T1000 (cell line): Measurements from ENCODE around the gene NBPF3.
"Not testable (repeated sequence)": the region's sequence is repeated elsewhere in the genome, so short reads cannot be mapped to it uniquely, and the experiment has no call there.

Experiments
- DNase-seq: peaks from one replicate; lab custom pipeline; 2025; ENCODE audit warnings: mixed read lengths; lab: John Stamatoyannopoulos, UW

The NBPF3 gene, protein sequence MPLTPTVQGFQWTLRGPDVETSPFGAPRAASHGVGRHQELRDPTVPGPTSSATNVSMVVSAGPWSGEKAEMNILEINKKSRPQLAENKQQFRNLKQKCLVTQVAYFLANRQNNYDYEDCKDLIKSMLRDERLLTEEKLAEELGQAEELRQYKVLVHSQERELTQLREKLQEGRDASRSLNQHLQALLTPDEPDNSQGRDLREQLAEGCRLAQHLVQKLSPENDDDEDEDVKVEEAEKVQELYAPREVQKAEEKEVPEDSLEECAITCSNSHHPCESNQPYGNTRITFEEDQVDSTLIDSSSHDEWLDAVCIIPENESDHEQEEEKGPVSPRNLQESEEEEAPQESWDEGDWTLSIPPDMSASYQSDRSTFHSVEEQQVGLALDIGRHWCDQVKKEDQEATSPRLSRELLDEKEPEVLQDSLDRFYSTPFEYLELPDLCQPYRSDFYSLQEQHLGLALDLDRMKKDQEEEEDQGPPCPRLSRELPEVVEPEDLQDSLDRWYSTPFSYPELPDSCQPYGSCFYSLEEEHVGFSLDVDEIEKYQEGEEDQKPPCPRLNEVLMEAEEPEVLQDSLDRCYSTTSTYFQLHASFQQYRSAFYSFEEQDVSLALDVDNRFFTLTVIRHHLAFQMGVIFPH

DNA sequence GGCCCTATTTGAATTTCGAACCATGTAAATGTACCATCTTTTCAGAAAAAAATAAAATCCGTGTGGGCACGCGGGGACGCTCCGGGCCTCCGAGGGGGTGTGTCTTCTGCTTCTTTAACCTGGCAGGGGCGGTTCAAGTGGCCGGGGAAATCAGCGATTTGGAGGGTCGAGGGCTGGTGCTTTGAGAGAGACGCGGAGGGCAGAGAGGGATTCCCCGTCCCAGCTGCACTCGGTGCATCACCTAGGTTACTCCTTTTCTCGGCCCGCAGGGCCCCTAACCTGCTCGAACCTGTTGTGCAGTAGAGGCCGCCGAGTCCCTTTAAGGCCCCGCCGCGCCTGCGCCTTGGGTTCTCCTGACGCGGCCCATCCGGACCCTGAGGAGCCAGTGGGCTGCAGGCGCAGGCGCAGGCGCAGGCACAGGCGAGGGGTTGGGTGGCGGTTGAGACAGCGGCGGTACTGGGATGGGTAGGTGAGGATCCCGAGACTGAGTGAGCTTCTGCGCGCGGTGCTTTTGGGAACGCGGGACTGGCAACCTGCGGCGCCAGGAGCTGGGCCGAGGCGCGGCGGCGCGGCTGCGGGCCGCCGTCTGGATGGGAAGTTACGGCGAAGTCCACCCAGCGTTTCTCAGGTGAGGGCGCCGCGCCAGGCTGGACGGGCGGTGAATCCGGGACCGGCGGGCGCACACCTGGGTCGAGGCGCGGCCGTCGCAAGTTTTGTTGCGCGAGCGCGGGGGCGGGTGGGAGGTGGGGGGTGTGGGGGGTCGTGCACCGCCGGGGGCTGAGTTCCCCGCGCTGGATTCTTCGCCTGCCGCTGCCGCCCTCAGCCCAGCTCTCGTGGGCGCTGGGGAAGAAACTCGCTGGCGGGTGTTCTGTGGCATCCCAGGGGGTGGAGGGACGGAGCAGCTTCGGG lies at the start of gene NBPF3:
Gene NBPF3 (plus strand): TSS at position 417 of the 909 bp plus-strand sequence. CDS start 4,950 bp downstream, outside the sequence.
- DNase-seq = peak; percentile 73

DNA sequence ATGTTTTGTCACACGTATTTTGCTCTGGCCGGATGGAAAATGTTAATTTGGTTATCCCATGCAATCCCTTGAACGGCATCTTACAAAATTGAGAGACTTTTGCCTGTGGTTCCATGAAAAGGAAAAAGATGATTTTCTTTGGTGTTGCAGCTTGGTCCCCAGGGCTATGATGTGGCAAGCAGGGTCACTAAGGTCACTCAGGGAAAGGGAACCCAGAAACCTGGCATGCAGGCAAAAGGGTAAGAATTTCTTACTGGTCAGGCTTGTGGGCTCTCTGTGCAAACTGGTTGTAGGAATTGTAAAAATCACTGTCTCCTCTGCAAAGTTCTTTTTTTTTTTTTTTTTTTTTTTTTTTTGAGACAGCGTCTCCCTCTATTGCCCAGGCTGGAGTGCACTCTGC lies 48.4 kb upstream of the NBPF3 start:
- DNase-seq = no peak

DNA sequence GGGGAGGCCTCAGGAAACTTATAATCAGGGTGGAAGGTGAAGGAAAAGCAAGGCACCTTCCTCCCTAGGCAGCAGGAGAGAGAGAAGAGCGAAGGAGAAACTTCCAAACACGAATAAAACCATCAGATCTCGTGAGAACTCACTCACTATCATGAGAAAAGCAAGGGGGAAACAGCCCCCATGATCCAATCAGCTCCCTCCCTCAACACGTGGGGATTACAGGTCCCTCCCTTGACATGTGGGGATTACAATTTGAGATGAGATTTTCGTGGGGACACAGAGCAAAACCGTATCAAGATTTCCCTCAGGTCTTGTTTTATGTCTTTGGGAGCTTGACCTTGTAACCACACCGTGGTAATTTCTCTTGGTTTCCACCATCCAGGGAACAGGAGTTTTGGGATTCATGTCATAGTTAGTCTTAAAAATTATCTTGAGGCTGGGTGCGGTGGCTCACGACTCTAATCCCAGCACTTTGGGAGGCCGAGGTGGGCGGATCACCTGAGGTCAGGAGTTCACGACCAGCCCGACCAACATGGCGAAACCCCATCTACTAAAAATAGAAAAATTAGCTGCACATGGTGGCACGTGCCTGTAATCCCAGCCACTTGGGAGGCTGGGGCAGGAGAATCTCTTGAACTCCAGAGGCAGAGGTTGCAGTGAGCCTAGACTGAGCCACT lies 47.2 kb upstream of the NBPF3 start:
- no peak for DNase-seq

DNA sequence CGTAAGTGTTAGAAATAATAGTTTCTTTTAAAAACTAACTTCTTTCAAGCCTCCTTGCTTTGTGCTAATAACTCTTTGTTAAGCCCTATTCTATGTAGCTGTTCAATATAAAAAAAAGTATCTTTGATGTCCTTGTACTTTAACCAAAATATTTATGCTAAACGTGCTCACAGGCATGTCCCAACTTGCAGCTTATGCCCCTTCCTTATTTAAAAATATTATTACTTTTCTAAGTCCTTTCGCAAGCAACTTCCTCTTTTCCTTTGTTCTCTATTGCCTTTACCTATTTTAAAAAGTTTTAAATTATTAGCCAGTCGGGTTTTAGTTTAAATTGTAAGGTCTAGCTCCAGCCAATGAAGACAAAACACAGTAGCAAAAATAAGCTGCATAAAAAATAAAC lies 43.4 kb upstream of the NBPF3 start:
- no peak for DNase-seq

DNA sequence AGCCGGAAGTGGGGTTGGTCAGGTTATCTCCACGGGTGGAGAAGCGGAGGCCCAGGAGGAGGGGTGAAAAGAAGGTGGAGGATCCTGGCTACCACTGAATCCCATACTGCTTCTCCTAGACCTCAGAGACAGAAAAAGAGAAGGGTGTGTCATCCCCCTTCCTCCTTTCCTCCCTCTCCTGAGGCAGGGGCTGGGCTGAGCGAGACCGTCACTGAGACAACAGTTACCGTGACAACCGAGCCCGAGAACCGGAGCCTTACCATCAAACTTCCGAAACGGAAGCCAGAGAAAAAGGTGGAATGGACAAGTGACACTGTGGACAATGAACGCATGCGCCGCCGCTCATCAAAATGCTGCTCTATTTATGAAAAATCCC lies 42.1 kb upstream of the NBPF3 start:
- DNase-seq = no peak

DNA sequence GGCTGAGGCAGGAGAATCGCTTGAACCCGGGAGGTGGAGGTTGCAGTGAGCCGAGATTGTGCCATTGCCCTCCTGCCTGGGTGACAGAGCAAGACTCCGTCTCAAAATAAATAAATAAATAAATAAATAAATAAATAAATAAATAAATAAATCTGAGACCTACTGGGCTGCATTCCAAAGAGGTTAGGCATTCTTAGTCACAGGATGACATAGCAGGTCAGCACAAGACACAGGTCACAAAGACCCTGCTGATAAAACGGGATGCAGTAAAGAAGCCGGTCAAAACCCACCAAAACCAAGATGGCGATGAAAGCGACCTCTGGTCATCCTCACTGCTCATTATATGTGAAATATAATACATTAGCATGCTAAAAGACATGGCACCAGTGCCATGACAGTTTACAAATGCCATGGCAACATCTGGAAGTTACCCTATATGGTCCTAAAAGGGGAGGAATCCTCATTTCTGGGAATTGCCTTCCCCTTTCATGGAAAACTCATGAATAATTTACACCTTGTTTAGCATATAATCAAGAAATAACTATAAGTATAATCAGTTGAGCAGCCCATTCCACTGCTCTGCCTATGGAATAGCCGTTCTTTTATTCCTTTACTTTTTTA lies 38.1 kb upstream of the NBPF3 start:
- DNase-seq = not testable (repeated sequence)

DNA sequence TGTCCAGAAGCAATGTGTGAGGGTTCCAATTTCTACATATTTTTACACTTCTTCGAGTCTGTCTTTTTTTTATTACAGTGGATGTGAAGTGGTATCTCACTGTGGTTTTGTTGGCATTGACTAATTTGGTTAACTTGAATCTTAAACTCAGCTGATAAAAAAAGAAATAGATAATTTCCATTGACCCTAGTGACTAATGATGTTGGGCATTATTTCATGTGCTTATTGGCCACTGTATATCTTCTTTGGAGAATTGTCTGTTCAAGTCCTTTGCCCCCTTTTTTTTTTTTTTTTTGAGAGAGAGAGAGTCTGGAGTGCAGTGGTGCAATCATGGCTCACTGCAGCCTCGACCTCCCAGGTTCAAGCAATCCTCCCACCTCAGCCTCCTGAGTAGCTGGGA lies 33.3 kb upstream of the NBPF3 start:
- no peak for DNase-seq

DNA sequence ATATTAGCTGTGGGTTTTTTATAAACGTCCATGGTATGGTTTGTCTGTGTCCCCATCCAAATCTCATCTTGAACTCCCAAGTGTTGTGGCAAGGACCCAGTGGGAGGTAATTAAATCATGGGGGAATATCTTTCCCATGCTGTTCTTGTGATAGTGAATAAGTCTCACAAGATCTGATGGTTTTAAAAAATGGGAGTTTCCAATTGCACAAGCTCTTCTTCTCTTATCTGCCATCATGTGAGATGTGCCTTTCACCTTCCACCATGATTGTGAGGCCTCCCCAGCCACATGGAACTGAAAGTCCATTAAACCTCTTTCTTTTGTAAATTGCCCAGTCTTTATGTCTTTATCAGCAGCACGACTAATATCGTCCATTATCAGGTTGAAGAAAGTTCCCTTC lies 30.0 kb upstream of the NBPF3 start:
- not testable (repeated sequence) for DNase-seq

DNA sequence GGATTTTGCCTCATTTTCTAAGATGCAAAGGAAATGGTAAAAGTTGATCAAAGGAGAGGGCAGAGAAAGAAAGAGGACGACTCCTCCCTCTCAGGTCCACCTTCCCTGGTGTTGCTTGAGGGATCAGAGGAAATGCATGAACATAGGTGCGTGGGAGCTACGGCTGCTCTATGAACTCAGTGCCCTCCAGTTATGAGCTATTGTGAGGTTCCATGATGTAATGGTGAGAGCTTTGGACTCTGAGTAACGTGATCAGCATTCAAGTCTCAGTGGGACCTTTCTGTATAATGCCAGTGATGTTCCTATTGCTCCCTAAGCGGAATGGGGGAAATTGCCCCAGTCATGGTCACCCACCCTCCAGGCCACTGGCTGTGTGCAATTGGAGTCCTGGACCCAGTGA lies 25.9 kb upstream of the NBPF3 start:
- no peak for DNase-seq

DNA sequence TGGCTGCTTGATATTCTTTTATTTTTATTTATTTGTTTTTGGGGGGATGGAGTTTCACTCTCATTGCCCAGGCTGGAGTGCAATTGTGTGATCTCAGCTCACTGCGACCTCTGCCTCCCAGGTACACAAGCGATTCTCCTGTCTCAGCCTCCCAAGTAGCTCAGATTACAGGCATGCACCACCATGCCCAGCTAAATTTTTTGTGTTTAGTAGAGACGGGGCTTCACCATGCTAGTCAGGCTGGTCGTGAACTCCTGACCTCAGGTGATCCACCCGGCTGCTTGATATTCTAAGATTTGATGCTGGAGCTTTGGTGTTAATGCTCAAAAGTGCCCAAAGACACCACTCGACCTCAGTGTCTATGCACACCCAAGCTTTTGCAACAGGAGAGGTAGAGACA lies 19.6 kb upstream of the NBPF3 start:
- not testable (repeated sequence) for DNase-seq

DNA sequence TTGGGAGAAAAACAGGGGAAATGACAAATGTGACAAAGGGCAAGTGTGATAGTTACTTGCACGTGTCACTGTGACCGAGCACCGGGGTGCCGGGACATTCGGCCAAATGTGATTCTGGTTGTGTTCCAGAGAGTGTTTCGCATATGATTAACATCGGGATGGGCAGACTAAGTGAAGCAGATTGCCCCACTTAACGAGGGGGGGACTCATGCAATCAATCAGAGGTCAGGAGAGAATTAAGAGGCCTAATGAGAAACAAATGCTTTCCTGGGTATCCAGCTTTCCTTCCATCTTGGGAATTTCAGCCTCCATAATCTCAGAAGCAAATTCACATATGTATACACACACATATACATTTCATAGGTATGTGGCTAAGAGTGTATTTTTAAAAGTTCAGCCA lies 18.6 kb upstream of the NBPF3 start:
- DNase-seq = not testable (repeated sequence)

DNA sequence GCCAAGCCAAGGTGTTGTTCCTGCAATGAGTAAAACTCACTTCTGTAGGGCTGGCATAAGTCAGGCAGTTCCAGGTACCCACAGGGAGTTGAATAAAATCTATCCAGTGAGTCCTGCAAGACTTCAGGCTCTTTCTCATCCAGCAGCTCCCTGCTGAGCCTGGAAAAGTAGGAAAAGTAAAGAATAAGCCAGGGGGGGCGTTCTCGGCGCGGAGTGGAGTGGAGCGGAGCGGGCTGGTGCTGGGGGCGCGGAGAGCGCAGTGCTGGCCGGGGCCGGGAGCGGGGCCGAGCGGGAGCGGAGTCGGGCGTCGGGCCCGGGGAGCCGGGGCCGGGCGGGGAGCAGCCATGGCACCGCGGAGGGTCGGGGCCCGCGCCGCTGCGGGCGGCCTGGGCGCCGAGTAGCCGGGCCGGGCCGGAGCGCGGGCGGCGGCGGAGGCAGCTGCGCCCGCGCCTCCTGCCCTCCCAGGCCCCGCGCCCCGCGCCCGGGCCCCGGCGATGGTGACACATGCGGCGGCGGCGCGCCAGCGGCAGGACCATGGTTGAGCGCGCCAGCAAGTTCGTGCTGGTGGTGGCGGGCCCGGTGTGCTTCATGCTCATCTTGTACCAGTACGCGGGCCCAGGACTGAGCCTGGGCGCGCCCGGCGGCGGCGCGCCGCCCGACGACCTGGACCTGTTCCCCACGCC lies 12.0 kb upstream of the NBPF3 start:
- DNase-seq = not testable (repeated sequence)

DNA sequence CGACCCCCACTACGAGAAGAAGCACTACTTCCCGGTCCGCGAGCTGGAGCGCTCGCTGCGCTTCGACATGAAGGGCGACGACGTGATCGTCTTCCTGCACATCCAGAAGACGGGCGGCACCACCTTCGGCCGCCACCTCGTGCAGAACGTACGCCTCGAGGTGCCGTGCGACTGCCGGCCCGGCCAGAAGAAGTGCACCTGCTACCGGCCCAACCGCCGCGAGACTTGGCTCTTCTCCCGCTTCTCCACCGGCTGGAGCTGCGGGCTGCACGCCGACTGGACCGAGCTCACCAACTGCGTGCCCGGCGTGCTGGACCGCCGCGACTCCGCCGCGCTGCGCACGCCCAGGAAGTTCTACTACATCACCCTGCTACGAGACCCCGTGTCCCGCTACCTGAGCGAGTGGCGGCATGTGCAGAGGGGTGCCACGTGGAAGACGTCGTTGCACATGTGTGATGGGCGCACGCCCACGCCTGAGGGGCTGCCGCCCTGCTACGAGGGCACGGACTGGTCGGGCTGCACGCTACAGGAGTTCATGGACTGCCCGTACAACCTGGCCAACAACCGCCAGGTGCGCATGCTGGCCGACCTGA lies 11.4 kb upstream of the NBPF3 start:
- DNase-seq = not testable (repeated sequence)

DNA sequence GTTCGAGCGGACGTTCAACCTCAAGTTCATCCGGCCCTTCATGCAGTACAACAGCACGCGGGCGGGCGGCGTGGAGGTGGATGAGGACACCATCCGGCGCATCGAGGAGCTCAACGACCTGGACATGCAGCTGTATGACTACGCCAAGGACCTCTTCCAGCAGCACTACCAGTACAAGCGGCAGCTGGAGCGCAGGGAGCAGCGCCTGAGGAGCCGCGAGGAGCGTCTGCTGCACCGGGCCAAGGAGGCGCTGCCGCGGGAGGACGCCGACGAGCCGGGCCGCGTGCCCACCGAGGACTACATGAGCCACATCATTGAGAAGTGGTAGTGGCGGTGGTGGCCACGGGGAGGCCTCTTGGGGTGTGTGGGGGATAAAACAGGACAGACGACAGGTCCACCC lies 10.7 kb upstream of the NBPF3 start:
- DNase-seq = not testable (repeated sequence)

DNA sequence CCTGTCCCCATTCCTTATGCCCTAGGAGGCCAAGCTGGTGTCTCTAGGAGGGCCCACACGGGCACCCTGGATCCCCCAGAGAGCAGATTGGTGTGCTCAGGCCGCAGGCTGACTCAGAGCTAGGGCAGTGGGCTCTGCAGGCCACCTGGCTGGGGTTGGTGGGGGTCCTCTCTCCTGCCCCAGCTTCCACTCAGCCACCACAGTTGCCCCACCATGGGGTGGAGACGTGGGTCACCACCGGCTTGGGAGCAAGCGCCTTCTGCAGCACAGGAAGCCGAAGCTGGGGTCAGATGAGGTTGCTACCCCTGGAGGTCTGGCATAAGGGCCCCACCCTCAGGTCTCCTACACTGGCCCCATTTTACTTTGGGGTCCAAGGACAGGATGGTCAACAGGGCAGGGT lies 9.1 kb upstream of the NBPF3 start:
- not testable (repeated sequence) for DNase-seq

DNA sequence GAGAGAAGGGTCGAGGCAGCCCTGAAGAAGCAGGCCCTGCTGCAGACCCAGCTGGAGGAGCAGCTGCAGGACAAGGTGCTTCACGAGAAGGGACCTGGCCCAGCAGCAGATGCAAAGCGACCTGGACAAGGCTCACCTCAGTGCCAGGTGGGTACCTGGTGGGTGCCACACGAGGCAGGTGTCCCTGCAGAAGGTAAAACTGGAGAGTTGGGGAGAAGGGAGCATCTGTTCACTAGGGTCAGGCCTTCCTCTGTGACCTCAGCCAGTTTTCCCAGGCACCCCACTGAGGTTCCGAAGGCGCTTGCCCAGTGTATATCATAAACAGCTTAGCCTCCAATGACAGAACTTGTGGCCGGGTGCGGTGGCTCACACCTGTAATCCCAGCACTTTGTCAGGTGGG lies 5.5 kb upstream of the NBPF3 start:
- no peak for DNase-seq

DNA sequence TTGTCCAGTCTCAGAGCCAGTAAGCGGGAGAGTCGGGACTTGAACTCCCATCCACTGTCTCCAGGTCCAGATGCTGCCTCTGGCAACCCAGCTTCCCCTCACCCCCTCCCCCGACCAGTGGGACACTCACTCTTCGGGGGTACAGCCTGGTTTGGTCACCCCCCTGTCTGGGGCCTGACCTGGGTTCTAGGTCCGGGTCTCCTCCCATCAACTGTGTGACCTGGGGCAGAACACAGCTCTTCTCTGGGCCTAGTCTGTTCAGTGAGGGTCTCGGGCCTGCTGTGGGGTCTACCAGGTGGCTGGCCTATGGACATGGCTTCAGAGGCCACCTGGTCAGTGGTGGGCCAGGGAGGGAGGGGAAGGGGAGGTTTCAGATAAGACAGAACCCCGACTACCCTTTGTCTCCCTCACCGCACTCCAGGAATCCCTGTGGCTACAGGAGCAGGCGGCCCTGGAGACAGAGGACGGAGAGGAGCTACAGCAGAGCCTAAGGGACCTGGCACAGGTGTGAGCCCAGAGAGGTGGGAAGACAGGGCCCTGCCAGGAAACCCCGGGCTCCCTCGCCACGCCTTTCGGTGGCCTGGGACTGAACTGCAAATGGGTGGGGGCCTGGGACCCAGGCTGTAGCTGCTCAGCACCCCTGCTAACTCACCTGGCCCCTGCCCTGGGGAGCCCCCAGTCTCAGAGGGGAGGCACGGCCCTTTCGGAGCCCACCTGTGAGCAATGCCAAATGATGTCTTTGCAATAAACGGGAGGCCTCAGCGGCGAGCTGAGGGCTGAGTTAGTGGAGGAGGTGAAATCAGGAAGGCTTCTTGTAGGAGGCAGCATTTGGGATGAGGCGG lies 4.1 kb upstream of the NBPF3 start:
- no peak for DNase-seq

DNA sequence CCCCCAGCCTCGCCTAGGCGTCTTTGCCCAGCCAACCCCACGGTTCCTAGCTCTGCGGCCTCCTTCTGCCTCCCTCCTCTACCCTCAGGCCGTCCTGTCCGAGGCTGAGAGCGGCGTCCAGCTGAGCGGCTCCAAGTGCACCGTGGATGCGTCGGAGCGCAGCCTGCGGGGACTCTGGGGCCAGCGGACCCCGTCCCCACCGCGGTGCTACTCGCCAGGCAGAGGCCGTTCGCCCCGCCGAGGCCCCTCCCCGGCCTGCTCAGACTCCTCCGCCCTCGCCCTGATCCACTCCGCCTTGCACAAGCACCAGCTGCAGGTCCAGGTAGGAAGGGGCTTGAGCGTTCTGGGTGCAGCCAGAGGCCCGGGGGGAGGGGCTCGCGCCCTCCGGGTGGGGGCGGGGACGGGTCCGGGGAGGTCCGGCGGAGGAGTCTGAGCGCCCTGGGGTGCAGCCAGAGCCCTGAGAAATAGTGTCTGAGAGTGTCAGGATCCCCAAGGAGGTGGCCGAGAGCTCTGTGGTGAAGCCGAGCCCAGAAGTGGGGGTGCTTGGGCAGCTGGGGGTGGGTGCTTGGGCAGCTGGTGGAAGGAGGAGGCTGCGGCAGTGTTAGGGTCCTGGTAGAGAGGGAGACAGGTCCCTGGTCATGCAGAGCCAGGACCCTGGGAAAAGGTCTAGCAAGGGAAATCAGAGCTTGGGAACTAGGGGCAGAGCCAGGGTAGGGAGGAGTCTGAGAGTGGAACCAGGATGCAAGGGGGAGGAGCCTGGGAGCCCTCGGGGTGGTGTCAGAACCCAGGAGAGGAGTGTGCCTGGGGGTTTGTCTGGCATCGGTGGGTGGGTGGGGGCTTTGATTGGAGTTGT lies 3.2 kb upstream of the NBPF3 start:
- no peak for DNase-seq

DNA sequence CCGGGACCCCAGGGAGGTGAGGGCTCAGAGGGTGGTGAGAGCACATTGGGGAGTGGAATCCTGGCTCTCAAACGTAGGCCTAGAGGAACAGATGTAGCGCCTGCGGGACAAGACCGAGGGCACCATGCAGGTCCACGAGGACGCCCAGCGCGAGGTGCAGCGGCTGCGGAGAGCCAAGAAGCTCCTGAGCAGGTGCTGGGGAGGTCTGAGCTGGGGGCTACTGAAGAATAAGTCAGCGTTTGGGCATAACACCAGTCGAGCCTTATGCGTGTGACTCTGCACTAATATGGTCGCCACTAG lies 2.6 kb upstream of the NBPF3 start:
- no peak for DNase-seq
